ENCODE data around the gene UBLCP1.
"Not testable (repeated sequence)": the region's sequence is repeated elsewhere in the genome, so short reads cannot be mapped to it uniquely, and the experiment has no call there.

Gene UBLCP1

DNA sequence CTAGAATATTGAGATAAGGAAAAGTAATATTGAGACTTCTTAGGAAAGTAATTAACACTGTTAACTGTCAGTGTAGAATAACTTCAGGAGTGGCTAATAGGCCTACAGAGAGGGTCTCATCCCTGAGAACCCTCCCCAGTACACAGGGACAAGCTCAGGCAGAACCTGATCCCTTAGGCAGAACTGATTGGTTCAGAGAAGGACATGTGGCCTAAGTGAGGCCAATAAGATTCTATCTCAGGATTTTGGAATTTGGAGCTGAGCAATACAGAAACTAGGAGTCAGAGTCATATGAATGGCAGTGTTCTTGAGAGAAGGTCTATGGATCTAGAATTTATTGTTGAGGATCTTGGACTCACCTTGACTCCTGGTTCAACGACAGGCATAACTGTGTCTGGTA lies 10.9 kb upstream of the UBLCP1 start:
- no peak overlapping the region for H3K4me3 ChIP-seq (ENCODE audit: low read depth, low read length)
- TF ChIP-seq CTCF (IDR thresholded peaks at IDR 0.05; ENCODE audit: low read depth, low read length), result no peak

DNA sequence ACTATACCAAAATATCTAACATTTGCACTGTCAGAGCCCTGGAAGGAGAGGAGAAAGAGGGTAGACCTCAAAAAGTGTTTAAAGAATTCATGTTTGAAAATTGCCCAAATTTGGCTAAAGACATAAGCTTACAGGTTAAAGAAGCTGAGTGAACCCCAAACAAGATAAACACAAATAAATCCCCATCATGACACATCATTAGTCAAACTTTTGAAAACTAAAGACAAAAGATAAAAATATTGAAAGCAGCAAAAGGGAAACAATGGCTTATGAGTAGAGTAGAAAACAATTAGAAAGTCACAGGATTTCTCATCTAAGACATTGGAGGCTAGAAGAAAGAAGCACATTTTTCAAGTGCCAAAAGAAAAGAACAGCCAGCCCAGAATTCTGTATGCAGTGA lies 6.1 kb upstream of the UBLCP1 start:
- no peak overlapping the region for H3K4me3 ChIP-seq (ENCODE audit: low read depth, low read length)
- TF ChIP-seq CTCF (IDR thresholded peaks at IDR 0.05; ENCODE audit: low read depth, low read length), result no peak

GRCh38 chr5:159257629-159258283 lies 5.3 kb upstream of the UBLCP1 start:
- no peak overlapping the region for H3K4me3 ChIP-seq (ENCODE audit: low read depth, low read length)
- no peak for TF ChIP-seq CTCF (IDR thresholded peaks at IDR 0.05; ENCODE audit: low read depth, low read length)

DNA sequence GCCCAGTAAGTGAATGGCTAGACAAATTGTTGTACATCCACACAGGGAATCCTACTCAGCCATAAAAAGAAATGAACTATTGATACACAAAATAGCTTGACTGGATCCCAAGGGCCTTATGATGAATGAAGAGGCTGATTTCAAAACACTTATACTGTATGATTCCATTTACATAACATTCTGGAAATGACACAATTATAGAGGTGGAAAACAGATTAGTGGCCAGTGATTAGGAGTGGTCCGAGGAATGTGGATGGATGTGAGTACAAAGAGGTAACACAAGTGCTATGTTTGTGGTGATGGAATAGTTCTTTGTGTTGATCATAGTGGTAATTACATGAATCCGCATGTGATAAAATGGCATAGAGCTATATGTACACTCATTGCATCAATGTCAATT lies 4.7 kb upstream of the UBLCP1 start:
- no peak for TF ChIP-seq CTCF (IDR thresholded peaks at IDR 0.05; ENCODE audit: low read depth, low read length)
- no peak overlapping the region for H3K4me3 ChIP-seq (ENCODE audit: low read depth, low read length)

GRCh38 chr5:159260212-159260611 lies 2.9 kb upstream of the UBLCP1 start:
- not testable (repeated sequence) for H3K4me3 ChIP-seq (ENCODE audit: low read depth, low read length)

GRCh38 chr5:159262472-159262858 lies 625 bp upstream of the UBLCP1 start:
- TF ChIP-seq CTCF (IDR thresholded peaks at IDR 0.05; ENCODE audit: low read depth, low read length), result no peak
- H3K4me3 ChIP-seq (ENCODE audit: low read depth, low read length), result peak overlapping the region; percentile 95

DNA sequence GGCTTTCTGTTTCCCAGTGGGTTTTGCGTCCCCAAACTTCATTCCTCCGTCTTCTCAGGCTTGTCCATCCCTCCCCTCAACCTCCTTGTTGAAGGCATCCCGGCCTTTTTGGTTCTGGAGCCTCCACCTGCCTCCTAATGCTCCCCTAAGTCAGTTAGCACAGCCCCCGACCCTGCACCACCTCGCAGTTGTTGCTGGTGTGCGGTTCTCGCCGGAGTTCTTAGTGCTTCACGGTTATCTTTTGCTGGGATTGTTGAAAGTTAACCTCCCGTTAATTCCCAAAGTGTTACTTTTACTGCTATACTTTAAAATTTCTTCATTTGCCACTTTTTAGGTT lies 447 bp downstream of the UBLCP1 start:
- no peak for TF ChIP-seq CTCF (IDR thresholded peaks at IDR 0.05; ENCODE audit: low read depth, low read length)
- H3K4me3 ChIP-seq (ENCODE audit: low read depth, low read length), result peak overlapping the region; percentile 95

DNA sequence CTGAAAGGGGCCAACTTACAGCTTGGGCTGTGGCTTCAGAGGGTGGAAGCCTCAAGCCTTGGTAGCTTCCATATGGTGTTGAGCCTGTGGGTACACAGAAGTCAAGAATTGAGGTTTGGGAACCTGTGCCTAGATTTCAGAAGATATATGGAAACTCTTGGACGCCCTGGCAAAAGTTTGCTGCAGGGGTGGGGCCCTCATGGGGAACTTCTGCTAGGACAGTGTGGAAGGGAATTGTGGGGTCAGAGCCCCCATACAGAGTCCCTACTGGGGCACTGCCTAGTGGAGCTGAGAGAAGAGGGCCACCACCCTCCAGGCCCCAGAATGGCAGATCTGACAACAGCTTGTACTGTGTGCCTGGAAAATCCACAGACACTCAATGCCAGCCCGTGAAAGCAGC lies 3.7 kb downstream of the UBLCP1 start:
- not testable (repeated sequence) for H3K4me3 ChIP-seq (ENCODE audit: low read depth, low read length)

Data from WI38 (cell line).